Activated T-cell treated with anti-CD3 and anti-CD28 coated beads, Interleukin-2, amount 50 U/mL, for 72 hours (primary cell): Measurements from ENCODE around the gene OLA1. TPM values are rescaled to one million over a fixed set of nuclear protein-coding genes. Genes with fewer than 3 reads are reported as not detected.

ENCODE experiments used
- ATAC-seq, 2 donors: fragments of 150-1000 bp; cut with Tn5 transposase; replicated peaks in 1 of 2; 2 replicates each; pipeline ENCODE4 v1.10.0; 2021; ENCODE audit warnings: moderate library complexity in 2 of 2, mild to moderate bottlenecking in 1 of 2
- DNase-seq, 2 donors: peaks; one replicate each; pipeline ENCODE4 v3.0.0; 2021 to 2022; ENCODE audit warnings: mixed read lengths in 1 of 2
- H3K27ac Mint-ChIP-seq: one replicate; pipeline ENCODE4 v1.8.0; 2022; ENCODE audit warnings: mild to moderate bottlenecking, moderate library complexity, mixed read lengths
- H3K27me3 Mint-ChIP-seq: one replicate; pipeline ENCODE4 v1.8.0; 2022; ENCODE audit warnings: low read depth, mixed read lengths
- H3K36me3 Mint-ChIP-seq, 2 donors: one replicate each; pipeline ENCODE4 v1.8.0; 2022; ENCODE audit warnings: mixed read lengths in 2 of 2, mild to moderate bottlenecking in 1 of 2; ENCODE audit not compliant: insufficient read depth in 2 of 2
- H3K4me1 Mint-ChIP-seq: one replicate; pipeline ENCODE4 v1.8.0; 2022; ENCODE audit warnings: low read depth, mixed read lengths
- H3K4me3 Mint-ChIP-seq, 2 donors: one replicate each; pipeline ENCODE4 v1.8.0; 2022; ENCODE audit warnings: mild to moderate bottlenecking in 2 of 2, mixed read lengths in 2 of 2, moderate library complexity in 2 of 2
- H3K9me3 Mint-ChIP-seq, 2 donors: one replicate each; pipeline ENCODE4 v1.8.0; 2022; ENCODE audit warnings: mixed read lengths in 2 of 2
- total RNA-seq, 2 donors: library from RNA; stranded (reverse); gene quantifications; one replicate each; pipeline ENCODE4 v1.2.3, GENCODE V29; 2022

The OLA1 gene
- total RNA-seq, 2 donors from 2014 or later = 89.2 to 100 TPM

- Mint-ChIP-seq H3K4me3 (no peak overlapping the region), H3K36me3 (peaks cover 5 to 17% of the 10 kb centered on the region in 2 donors), H3K9me3 (peaks cover 3 to 4% of the 10 kb centered on the region in 2 donors), H3K4me1 (no peaks in the 10 kb centered on the region), H3K27me3 (no peaks in the 10 kb centered on the region), H3K27ac (no peak overlapping the region)
- DNase-seq = no peak
- no peak for ATAC-seq
These were observed 86.8 kb downstream of the OLA1 start for GRCh38 chr2:174161490-174161889.

GRCh38 chr2:174158003-174158402 lies 90.3 kb downstream of the OLA1 start:
- DNase-seq (peak; percentile 32 to 36), ATAC-seq (peak in 1 of 2 donors; percentile 60)
- Mint-ChIP-seq H3K27me3 (no peaks in the 10 kb centered on the region), H3K27ac (no peak overlapping the region), H3K36me3 (peaks cover under 1 to 4% of the 10 kb centered on the region in 2 donors), H3K4me1 (peaks cover 4% of the 10 kb centered on the region), H3K9me3 (no peaks in the 10 kb centered on the region), H3K4me3 (no peak overlapping the region)

GRCh38 chr2:174157053-174157452 lies 91.3 kb downstream of the OLA1 start:
- DNase-seq = no peak
- Mint-ChIP-seq H3K36me3 (peaks cover 0 to 3% of the 10 kb centered on the region in 2 donors), H3K27me3 (no peaks in the 10 kb centered on the region), H3K4me1 (peaks cover 4% of the 10 kb centered on the region), H3K27ac (no peak overlapping the region), H3K9me3 (no peaks in the 10 kb centered on the region), H3K4me3 (no peak overlapping the region)
- no peak for ATAC-seq

GRCh38 chr2:174153757-174154680 lies 94.3 kb downstream of the OLA1 start:
- ATAC-seq (no peak), DNase-seq (no peak)
- H3K4me3 Mint-ChIP-seq = no peak overlapping the region
- H3K27me3 Mint-ChIP-seq = no peaks in the 10 kb centered on the region
- H3K9me3 Mint-ChIP-seq = no peaks in the 10 kb centered on the region
- H3K27ac Mint-ChIP-seq = no peak overlapping the region
- H3K36me3 Mint-ChIP-seq = peaks cover 0 to 5% of the 10 kb centered on the region in 2 donors
- H3K4me1 Mint-ChIP-seq = peaks cover 4% of the 10 kb centered on the region

GRCh38 chr2:174149530-174149929 lies 98.8 kb downstream of the OLA1 start:
- H3K27ac Mint-ChIP-seq = no peak overlapping the region
- no peak for ATAC-seq
- H3K36me3 Mint-ChIP-seq = peaks cover 0 to 2% of the 10 kb centered on the region in 2 donors
- H3K4me1 Mint-ChIP-seq = peaks cover 4% of the 10 kb centered on the region
- no peaks in the 10 kb centered on the region for H3K27me3 Mint-ChIP-seq
- no peaks in the 10 kb centered on the region for H3K9me3 Mint-ChIP-seq
- no peak for DNase-seq
- no peak overlapping the region for H3K4me3 Mint-ChIP-seq

GRCh38 chr2:174148833-174149232 lies 99.5 kb downstream of the OLA1 start:
- DNase-seq (no peak), ATAC-seq (no peak)
- Mint-ChIP-seq H3K4me1 (no peaks in the 10 kb centered on the region), H3K4me3 (no peak overlapping the region), H3K9me3 (no peaks in the 10 kb centered on the region), H3K27ac (no peak overlapping the region), H3K27me3 (no peaks in the 10 kb centered on the region), H3K36me3 (peaks cover 0 to 2% of the 10 kb centered on the region in 2 donors)

GRCh38 chr2:174145827-174146226 lies 102.5 kb downstream of the OLA1 start:
- peaks cover 2% of the 10 kb centered on the region in 2 donors for H3K36me3 Mint-ChIP-seq
- DNase-seq = no peak
- no peaks in the 10 kb centered on the region for H3K4me1 Mint-ChIP-seq
- no peaks in the 10 kb centered on the region for H3K27me3 Mint-ChIP-seq
- no peak overlapping the region for H3K4me3 Mint-ChIP-seq
- H3K9me3 Mint-ChIP-seq = no peaks in the 10 kb centered on the region
- no peak overlapping the region for H3K27ac Mint-ChIP-seq
- no peak for ATAC-seq

GRCh38 chr2:174142290-174142689 lies 106.0 kb downstream of the OLA1 start:
- Mint-ChIP-seq H3K4me1 (no peaks in the 10 kb centered on the region), H3K27me3 (no peaks in the 10 kb centered on the region), H3K4me3 (no peak overlapping the region), H3K9me3 (no peaks in the 10 kb centered on the region), H3K36me3 (peaks cover 2 to 4% of the 10 kb centered on the region in 2 donors), H3K27ac (no peak overlapping the region)
- no peak for ATAC-seq
- no peak for DNase-seq

- Mint-ChIP-seq H3K27me3 (no peaks in the 10 kb centered on the region), H3K27ac (no peak overlapping the region), H3K4me3 (no peak overlapping the region), H3K36me3 (peaks cover 2 to 6% of the 10 kb centered on the region in 2 donors), H3K9me3 (no peaks in the 10 kb centered on the region), H3K4me1 (no peaks in the 10 kb centered on the region)
- ATAC-seq (no peak), DNase-seq (no peak)
These were observed 110.2 kb downstream of the OLA1 start for GRCh38 chr2:174138161-174138560.

GRCh38 chr2:174135981-174136380 lies 112.4 kb downstream of the OLA1 start:
- H3K27me3 Mint-ChIP-seq = no peaks in the 10 kb centered on the region
- H3K36me3 Mint-ChIP-seq = peaks cover 0 to 6% of the 10 kb centered on the region in 2 donors
- DNase-seq = no peak
- no peak for ATAC-seq
- no peak overlapping the region for H3K27ac Mint-ChIP-seq
- no peaks in the 10 kb centered on the region for H3K4me1 Mint-ChIP-seq
- H3K4me3 Mint-ChIP-seq = no peak overlapping the region
- no peaks in the 10 kb centered on the region for H3K9me3 Mint-ChIP-seq

GRCh38 chr2:174125090-174125489 lies 123.2 kb downstream of the OLA1 start:
- Mint-ChIP-seq H3K27me3 (no peaks in the 10 kb centered on the region), H3K9me3 (no peaks in the 10 kb centered on the region), H3K4me1 (peaks cover 10% of the 10 kb centered on the region), H3K36me3 (peaks cover 0 to 1% of the 10 kb centered on the region in 2 donors), H3K27ac (no peak overlapping the region), H3K4me3 (no peak overlapping the region)
- DNase-seq = no peak
- no peak for ATAC-seq

GRCh38 chr2:174124181-174124580 lies 124.2 kb downstream of the OLA1 start:
- peaks cover 0 to 1% of the 10 kb centered on the region in 2 donors for H3K36me3 Mint-ChIP-seq
- ATAC-seq (no peak), DNase-seq (no peak)
- H3K27me3 Mint-ChIP-seq = no peaks in the 10 kb centered on the region
- peaks cover 12% of the 10 kb centered on the region for H3K4me1 Mint-ChIP-seq
- H3K4me3 Mint-ChIP-seq = no peak overlapping the region
- no peak overlapping the region for H3K27ac Mint-ChIP-seq
- H3K9me3 Mint-ChIP-seq = no peaks in the 10 kb centered on the region

- H3K36me3 Mint-ChIP-seq = peaks cover 0 to 1% of the 10 kb centered on the region in 2 donors
- no peak overlapping the region for H3K4me3 Mint-ChIP-seq
- DNase-seq = no peak
- no peak for ATAC-seq
- no peaks in the 10 kb centered on the region for H3K27me3 Mint-ChIP-seq
- no peak overlapping the region for H3K27ac Mint-ChIP-seq
- H3K4me1 Mint-ChIP-seq = peaks cover 12% of the 10 kb centered on the region
- no peaks in the 10 kb centered on the region for H3K9me3 Mint-ChIP-seq
These were observed 126.1 kb downstream of the OLA1 start for GRCh38 chr2:174122185-174122584.

- peaks cover 0 to 1% of the 10 kb centered on the region in 2 donors for H3K36me3 Mint-ChIP-seq
- DNase-seq = no peak
- no peak overlapping the region for H3K27ac Mint-ChIP-seq
- ATAC-seq = no peak
- no peak overlapping the region for H3K4me3 Mint-ChIP-seq
- H3K4me1 Mint-ChIP-seq = peaks cover 12% of the 10 kb centered on the region
- H3K9me3 Mint-ChIP-seq = no peaks in the 10 kb centered on the region
- no peaks in the 10 kb centered on the region for H3K27me3 Mint-ChIP-seq
These were observed 126.7 kb downstream of the OLA1 start for GRCh38 chr2:174121612-174122011.
